ENCODE results near the gene CACNA1S.

GRCh38 chr1:201089596-201089995 lies 22.6 kb downstream of the CACNA1S start:
- TF ChIP-seq, protein P1, sequence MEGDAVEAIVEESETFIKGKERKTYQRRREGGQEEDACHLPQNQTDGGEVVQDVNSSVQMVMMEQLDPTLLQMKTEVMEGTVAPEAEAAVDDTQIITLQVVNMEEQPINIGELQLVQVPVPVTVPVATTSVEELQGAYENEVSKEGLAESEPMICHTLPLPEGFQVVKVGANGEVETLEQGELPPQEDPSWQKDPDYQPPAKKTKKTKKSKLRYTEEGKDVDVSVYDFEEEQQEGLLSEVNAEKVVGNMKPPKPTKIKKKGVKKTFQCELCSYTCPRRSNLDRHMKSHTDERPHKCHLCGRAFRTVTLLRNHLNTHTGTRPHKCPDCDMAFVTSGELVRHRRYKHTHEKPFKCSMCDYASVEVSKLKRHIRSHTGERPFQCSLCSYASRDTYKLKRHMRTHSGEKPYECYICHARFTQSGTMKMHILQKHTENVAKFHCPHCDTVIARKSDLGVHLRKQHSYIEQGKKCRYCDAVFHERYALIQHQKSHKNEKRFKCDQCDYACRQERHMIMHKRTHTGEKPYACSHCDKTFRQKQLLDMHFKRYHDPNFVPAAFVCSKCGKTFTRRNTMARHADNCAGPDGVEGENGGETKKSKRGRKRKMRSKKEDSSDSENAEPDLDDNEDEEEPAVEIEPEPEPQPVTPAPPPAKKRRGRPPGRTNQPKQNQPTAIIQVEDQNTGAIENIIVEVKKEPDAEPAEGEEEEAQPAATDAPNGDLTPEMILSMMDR (IDR thresholded peaks at IDR 0.05) = no peak
- TF ChIP-seq EZH2 (IDR thresholded peaks at IDR 0.05; ENCODE audit: borderline replicate concordance, insufficient read depth, low read depth, low read length, poor library complexity, severe bottlenecking) = no peak

All from B cell (primary cell).